DMS79 treated with DMSO at 0.1 percent for 48 hours (cell line): Measurements from ENCODE around the gene WDR74.
"Not testable (repeated sequence)": the region's sequence is repeated elsewhere in the genome, so short reads cannot be mapped to it uniquely, and the experiment has no call there.

Experiments
- DNase-seq: peaks from one replicate; lab custom pipeline; 2025; lab: John Stamatoyannopoulos, UW

The WDR74 gene

DNA sequence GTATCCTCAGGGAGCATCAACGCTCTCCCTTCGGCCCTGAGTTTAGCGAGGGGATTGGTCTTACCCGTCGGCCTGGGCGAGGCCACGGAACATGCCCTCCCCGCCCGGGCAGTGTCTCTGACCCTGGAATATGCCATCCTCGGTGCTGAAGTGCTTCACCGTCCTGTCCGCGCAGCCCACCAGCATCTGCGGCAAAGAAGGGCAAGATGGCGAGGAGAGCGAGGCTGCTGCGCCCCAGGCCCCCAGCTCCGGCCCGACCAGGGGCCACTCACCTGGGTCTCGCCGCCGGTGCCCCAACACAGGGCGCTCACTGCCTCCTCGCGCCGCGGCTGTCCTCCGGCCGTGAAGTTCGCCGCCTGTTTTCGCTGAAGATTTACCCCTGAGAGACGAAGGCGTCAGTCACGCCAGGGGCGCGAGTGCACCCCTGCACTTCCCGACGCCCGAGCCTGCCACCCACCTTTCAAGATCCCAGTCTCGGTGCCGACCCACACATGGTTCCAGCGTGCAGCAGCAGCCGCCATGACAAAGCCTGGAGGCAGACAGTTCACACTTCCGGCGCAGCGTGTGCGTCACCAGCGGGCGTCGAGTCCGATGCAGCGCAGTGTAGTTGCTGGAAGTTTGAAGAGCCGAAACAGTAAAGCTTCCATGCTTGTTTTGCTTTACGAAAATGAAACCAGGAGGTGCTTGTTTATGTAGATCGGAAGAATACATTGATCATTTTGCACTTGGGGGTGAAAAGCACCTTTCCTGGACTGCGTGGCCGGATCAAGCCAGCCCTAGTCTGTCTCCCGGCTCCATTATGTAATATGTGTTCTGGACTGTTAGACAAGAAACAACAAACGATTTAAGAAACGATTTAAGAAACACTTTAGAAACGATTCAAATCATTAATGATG lies at the start of gene WDR74:
Gene WDR74, minus strand, starts transcription at position 541 of the 896 bp plus-strand sequence. Its CDS starts 20 bp downstream, at position 521.
- DNase-seq: peak; percentile 85

DNA sequence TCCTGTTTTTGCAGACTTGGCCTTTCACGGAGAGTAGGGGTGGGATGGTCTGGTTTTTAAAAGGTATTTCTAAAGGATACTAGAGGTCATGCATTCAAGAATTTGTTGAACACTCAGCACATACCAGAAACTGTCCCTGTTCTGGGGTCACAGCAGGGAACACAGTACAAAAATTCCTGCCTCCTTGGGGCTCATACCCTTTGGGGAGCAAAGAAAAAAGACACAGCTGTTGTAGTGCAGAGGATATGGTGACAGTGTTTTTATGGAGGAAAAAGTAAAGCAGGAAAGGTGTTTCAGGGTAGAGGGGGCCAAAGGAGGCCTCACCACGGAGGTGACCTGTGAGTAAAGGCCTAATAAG lies 49.7 kb upstream of the WDR74 start:
- no peak for DNase-seq

DNA sequence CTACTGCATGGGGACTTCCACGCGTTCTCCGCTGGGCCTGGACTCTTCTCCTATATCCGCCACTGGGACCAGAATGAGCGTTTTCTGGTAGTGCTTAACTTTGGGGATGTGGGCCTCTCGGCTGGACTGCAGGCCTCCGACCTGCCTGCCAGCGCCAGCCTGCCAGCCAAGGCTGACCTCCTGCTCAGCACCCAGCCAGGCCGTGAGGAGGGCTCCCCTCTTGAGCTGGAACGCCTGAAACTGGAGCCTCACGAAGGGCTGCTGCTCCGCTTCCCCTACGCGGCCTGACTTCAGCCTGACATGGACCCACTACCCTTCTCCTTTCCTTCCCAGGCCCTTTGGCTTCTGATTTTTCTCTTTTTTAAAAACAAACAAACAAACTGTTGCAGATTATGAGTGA lies 49.0 kb upstream of the WDR74 start:
- no peak for DNase-seq

- no peak for DNase-seq
Observed at GRCh38 chr11:62885137-62885750, 45.9 kb upstream of the WDR74 start.

- no peak for DNase-seq
Observed at GRCh38 chr11:62883673-62884072, 44.3 kb upstream of the WDR74 start.

DNA sequence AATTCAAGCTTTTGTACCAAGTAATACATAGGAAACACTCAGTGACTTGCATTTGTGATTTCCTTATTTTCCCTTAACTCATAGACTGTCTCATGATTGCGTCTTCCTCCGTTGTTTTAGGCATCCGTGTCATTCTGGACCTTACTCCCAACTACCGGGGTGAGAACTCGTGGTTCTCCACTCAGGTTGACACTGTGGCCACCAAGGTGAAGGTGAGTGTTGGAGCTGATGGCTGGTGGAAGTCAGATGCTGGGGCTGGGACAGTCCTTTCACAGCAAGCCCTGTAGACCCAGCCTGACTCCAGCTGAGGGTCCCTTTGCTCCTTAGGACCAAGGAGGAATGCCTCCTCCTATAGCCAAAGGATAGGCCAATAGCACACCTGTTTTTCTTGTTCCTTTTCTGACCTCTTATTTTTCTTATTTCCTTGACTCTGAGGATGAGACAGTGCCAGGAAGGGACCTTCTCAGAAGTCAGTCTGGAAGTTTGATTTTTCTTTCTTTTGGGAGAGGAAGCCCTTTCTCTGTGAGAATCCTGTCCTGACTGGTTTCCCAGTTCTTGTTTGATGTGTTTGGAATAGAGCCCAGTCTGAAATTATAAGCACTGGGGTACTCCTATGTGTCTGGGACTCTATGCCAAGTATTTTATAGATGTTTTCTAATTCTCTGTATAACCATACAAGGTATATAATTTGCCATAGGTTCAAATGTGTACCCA lies 43.6 kb upstream of the WDR74 start:
- no peak for DNase-seq

- DNase-seq: no peak
Observed at GRCh38 chr11:62882431-62882749, 43.0 kb upstream of the WDR74 start.

DNA sequence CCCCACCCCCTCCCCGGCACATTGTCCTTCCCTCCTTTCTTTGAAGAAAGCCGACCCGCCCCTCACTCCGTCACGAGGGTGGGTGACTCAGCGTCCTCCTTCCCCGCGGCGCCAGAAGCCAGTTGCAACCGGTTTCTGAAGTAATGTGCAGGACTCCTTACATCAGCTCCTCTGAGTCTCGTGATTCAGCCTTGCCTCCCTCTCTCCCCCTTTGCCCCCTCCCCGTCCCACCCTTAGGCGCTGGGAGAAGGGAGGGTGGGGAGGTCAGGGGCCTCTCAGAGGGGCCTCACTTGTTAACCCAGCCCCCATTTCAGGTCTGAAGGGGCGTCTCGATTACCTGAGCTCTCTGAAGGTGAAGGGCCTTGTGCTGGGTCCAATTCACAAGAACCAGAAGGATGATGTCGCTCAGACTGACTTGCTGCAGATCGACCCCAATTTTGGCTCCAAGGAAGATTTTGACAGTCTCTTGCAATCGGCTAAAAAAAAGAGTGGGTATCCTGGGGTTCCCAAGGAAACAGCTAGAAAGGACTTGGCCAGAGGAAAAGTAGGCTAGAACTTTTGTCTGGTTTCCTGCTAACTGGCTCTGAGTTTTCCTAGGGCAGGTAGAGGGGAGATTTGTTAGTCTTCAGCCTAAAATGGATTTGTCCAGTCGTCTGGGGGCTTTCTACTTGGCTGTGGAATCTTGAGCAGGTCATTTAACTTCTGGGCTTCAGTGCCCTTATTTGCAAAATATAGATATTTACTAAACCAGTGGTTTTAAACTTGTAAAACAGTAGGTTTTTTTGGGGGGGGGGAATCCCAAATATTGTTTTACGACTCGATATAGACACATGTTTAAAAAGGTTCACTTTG lies 42.4 kb upstream of the WDR74 start:
- peak; percentile 91 for DNase-seq

DNA sequence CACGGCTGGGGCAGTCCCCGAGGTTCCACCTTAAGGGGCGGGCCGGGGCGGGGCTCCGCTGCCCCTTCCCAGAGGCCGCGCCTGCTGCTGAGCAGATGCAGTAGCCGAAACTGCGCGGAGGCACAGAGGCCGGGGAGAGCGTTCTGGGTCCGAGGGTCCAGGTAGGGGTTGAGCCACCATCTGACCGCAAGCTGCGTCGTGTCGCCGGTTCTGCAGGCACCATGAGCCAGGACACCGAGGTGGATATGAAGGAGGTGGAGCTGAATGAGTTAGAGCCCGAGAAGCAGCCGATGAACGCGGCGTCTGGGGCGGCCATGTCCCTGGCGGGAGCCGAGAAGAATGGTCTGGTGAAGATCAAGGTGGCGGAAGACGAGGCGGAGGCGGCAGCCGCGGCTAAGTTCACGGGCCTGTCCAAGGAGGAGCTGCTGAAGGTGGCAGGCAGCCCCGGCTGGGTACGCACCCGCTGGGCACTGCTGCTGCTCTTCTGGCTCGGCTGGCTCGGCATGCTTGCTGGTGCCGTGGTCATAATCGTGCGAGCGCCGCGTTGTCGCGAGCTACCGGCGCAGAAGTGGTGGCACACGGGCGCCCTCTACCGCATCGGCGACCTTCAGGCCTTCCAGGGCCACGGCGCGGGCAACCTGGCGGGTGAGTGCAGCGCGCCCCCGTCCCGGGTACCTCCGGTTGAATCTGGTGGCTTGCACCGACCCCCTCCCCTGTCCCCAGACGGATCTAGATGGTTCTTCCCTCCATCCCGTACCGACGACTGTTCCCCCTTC lies 41.6 kb upstream of the WDR74 start, which contains the start of gene SLC3A2:
Gene SLC3A2, plus strand, starts transcription at position 94 of the 776 bp plus-strand sequence. Its CDS starts 128 bp downstream, at position 222.
- DNase-seq: peak; percentile 87

GRCh38 chr11:62880231-62880802 lies 40.9 kb upstream of the WDR74 start:
- no peak for DNase-seq

DNA sequence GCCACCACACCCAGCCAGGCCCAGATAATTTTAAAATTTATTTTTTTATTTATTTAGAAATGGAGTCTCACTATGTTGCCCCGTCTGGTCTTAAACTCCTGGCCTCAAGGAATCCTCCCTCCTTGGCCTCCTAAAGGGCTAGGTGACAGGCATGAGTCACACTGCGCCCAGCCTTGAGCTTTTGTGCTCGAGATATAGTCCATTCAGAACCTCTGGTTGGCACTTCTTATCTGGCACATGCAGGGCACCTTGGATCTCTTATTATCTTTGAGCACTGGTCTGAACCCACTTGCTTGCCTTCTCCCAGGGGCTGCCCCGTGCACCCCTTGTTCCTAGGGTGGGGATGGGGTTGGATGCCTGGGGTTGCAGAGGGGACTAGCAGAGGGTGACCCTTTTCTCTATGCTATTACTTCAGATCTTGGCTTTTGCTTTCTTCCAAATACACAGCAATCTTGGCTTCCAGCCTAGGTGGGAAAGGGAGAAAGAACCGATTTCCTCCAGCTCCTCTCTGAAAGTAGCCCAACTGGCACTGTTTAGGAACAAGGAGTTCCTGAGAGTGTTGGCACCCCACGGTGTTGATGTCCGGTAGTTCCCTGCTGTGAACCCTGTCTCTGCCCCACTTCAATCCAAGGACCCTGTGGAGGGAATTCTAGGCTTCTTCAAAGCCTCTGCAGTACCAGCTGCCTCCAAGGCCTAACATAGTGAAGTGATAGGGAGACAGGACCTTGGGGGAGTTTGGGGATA lies 40.0 kb upstream of the WDR74 start:
- no peak for DNase-seq

GRCh38 chr11:62876712-62877111 lies 37.3 kb upstream of the WDR74 start:
- no peak for DNase-seq

GRCh38 chr11:62875698-62876478 lies 36.5 kb upstream of the WDR74 start:
- no peak for DNase-seq

DNA sequence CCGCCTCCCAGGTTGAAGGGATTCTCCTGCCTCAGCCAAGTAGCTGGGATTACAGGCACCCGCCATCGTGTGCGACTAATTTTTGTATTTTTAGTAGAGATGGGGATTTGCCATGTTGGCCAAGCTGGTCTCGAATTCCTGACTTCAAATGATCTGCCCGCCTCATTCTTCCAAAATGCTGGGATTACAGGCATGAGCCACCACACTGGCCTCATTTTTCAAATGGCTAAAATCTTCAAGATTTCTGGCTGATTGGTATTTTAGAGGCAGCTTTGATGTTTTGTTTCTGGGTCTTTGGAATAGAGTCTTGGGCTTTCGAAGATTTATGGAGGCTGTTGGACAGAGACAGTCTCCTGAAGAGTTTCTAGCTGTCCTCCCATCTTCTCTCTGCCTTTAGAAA lies 35.5 kb upstream of the WDR74 start:
- no peak for DNase-seq

GRCh38 chr11:62865635-62866034 lies 26.2 kb upstream of the WDR74 start:
- no peak for DNase-seq

- DNase-seq: no peak
Observed at GRCh38 chr11:62863687-62864335, 24.4 kb upstream of the WDR74 start.

DNA sequence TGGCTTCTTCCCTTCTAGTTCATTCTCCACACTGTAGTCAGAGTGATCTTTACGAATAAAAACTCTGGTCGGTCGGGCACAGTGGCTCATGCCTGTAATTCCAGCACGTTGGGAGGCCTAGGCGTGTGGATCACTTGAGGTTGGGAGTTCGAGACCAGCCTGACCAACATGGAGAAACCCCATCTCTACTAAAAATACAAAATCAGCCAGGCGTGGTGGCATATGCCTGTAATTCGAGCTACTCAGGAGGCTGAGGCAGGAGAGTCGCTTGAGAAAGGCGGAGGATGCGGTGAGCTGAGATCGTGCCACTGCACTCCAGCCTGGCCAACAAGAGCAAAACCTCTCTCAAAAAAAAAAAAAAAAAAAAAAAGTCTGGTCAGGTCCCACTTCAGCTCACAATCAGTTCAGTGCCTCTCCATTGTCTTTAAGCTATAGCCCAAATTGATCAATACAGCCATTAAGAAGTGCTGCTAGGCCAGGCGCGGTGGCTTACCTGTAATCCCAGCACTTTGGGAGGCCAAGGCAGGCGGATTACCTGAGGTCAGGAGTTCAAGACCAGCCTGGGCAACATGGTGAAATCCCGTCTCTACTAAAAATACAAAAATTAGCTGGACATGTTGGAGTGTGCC lies 22.3 kb upstream of the WDR74 start:
- not testable (repeated sequence) for DNase-seq

- DNase-seq: no peak
Observed at GRCh38 chr11:62860835-62861563, 21.6 kb upstream of the WDR74 start.
